ENCODE results near the gene NETO2.
"Not testable (repeated sequence)": the region's sequence is repeated elsewhere in the genome, so short reads cannot be mapped to it uniquely, and the experiment has no call there.

- TF ChIP-seq, protein P1, sequence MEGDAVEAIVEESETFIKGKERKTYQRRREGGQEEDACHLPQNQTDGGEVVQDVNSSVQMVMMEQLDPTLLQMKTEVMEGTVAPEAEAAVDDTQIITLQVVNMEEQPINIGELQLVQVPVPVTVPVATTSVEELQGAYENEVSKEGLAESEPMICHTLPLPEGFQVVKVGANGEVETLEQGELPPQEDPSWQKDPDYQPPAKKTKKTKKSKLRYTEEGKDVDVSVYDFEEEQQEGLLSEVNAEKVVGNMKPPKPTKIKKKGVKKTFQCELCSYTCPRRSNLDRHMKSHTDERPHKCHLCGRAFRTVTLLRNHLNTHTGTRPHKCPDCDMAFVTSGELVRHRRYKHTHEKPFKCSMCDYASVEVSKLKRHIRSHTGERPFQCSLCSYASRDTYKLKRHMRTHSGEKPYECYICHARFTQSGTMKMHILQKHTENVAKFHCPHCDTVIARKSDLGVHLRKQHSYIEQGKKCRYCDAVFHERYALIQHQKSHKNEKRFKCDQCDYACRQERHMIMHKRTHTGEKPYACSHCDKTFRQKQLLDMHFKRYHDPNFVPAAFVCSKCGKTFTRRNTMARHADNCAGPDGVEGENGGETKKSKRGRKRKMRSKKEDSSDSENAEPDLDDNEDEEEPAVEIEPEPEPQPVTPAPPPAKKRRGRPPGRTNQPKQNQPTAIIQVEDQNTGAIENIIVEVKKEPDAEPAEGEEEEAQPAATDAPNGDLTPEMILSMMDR (IDR thresholded peaks at IDR 0.05), result not testable (repeated sequence)
- not testable (repeated sequence) for TF ChIP-seq POLR2A (IDR thresholded peaks at IDR 0.05)
Measured at GRCh38 chr16:47152501-47152900, 8.8 kb upstream of the NETO2 start.
